T follicular helper cell (primary cell): ENCODE data around the gene TINCR.

ENCODE experiments used
- DNase-seq: peaks from one replicate; pipeline ENCODE4 v3.0.0-alpha.2; 2020; ENCODE audit warnings: low read depth

Gene TINCR

GRCh38 chr19:5512715-5513114 lies 55.0 kb downstream of the TINCR start:
- no peak for DNase-seq
